RWPE2 (cell line): ENCODE measurements around the gene AVP.

ENCODE experiments used
- ATAC-seq: fragments of 200-7000 bp; cut with Tn5 transposase; 3 replicates; pipeline ENCODE4 v1.9.1; 2021; ENCODE audit warnings: low read depth
- DNase-seq: peaks from one replicate; pipeline ENCODE4 v3.0.0-alpha.2; 2020; ENCODE audit warnings: low spot score
- H3K27ac ChIP-seq: fragments of 450-650 bp; 2 replicates; pipeline ENCODE4 v1.5.1; 2017; ENCODE audit warnings: mild to moderate bottlenecking; ENCODE audit not compliant: poor library complexity, severe bottlenecking
- H3K27me3 ChIP-seq: fragments of 250-450 bp; sonication (Bioruptor Pico); 2 replicates; pipeline ENCODE4 v1.5.1; 2021; ENCODE audit warnings: mild to moderate bottlenecking, moderate library complexity; ENCODE audit not compliant: insufficient read depth, poor library complexity, severe bottlenecking
- H3K36me3 ChIP-seq: fragments of 250-450 bp; sonication (Bioruptor Pico); 2 replicates; pipeline ENCODE4 v1.5.1; 2020; ENCODE audit warnings: low read depth, mild to moderate bottlenecking, moderate library complexity
- H3K4me1 ChIP-seq: fragments of 250-450 bp; sonication (Bioruptor Pico); 2 replicates; pipeline ENCODE4 v1.5.1; 2021; ENCODE audit warnings: mild to moderate bottlenecking, moderate library complexity; ENCODE audit not compliant: insufficient read depth, poor library complexity, severe bottlenecking
- H3K4me3 ChIP-seq: fragments of 250-450 bp; sonication (Bioruptor Pico); 2 replicates; pipeline ENCODE4 v1.5.1; 2021; ENCODE audit warnings: mild to moderate bottlenecking, moderate library complexity; ENCODE audit not compliant: severe bottlenecking
- H3K9me3 ChIP-seq: fragments of 250-450 bp; sonication (Bioruptor Pico); 2 replicates; pipeline ENCODE4 v1.5.1; 2021; ENCODE audit warnings: mild to moderate bottlenecking, moderate library complexity; ENCODE audit not compliant: severe bottlenecking
- TF ChIP-seq, protein P1 (sequence below): fragments of 450-650 bp; IDR thresholded peaks from one replicate; pipeline ENCODE4 v1.5.1; 2017; ENCODE audit warnings: mild to moderate bottlenecking, moderate library complexity; ENCODE audit not compliant: poor library complexity, severe bottlenecking

Gene AVP

GRCh38 chr20:3103369-3104032 lies 19.0 kb upstream of the AVP start:
- DNase-seq (no peak), ATAC-seq (peak; percentile 83)
- Histone ChIP-seq H3K9me3 (no peaks in the 10 kb centered on the region), H3K4me1 (peaks cover 4% of the 10 kb centered on the region), H3K4me3 (no peak overlapping the region), H3K27ac (no peak overlapping the region), H3K36me3 (no peaks in the 10 kb centered on the region), H3K27me3 (no peaks in the 10 kb centered on the region)
- TF ChIP-seq, protein P1, sequence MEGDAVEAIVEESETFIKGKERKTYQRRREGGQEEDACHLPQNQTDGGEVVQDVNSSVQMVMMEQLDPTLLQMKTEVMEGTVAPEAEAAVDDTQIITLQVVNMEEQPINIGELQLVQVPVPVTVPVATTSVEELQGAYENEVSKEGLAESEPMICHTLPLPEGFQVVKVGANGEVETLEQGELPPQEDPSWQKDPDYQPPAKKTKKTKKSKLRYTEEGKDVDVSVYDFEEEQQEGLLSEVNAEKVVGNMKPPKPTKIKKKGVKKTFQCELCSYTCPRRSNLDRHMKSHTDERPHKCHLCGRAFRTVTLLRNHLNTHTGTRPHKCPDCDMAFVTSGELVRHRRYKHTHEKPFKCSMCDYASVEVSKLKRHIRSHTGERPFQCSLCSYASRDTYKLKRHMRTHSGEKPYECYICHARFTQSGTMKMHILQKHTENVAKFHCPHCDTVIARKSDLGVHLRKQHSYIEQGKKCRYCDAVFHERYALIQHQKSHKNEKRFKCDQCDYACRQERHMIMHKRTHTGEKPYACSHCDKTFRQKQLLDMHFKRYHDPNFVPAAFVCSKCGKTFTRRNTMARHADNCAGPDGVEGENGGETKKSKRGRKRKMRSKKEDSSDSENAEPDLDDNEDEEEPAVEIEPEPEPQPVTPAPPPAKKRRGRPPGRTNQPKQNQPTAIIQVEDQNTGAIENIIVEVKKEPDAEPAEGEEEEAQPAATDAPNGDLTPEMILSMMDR, result no peak

GRCh38 chr20:3102575-3103368 lies 18.2 kb upstream of the AVP start:
- Histone ChIP-seq H3K4me1 (peaks cover 4% of the 10 kb centered on the region), H3K4me3 (no peak overlapping the region), H3K9me3 (no peaks in the 10 kb centered on the region), H3K27ac (no peak overlapping the region), H3K36me3 (no peaks in the 10 kb centered on the region), H3K27me3 (no peaks in the 10 kb centered on the region)
- TF ChIP-seq, protein P1, result no peak
- DNase-seq (no peak), ATAC-seq (no peak)

DNA sequence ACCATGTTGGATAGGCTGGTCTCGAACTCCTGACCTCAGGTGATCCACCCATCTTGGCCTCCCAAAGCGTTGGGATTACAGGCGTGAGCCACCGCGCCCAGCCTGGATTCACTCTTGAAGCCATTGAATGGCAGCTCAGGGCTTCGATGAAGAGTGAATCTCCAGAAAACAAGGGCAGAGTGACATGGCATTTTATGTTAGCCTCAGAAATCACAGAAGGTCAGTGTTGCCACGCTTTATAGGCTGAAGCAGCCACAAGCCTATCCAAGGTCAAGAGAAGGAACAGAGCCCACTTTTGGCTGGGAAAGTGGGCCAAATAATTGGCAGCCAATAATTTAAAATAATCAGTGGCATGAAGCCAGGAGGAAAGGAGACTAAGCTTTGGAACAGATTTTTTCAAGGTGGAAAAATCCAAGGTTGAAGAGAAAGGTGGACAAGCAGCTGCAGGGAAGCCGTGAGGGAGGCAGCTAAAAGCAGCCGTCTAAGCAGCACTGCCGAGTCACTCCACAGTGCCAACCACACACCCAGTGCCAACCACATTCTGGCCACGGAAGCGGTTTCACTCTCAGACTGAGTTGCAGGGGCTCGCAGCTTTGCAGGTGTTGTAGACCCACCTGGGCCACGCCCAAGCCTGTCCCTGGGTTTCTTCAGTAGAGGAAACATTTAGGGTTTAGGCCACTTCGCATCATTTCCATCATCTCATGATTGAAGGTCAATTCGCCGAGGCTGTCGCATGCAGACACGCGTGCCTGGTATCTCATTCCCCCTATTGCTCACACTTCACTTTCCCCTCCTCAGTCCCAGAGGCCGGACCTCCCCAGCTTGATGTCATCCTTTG lies 17.4 kb upstream of the AVP start:
- no peak for DNase-seq
- H3K27me3 ChIP-seq, result no peaks in the 10 kb centered on the region
- H3K9me3 ChIP-seq, result no peaks in the 10 kb centered on the region
- H3K4me3 ChIP-seq, result no peak overlapping the region
- peaks cover 4% of the 10 kb centered on the region for H3K4me1 ChIP-seq
- H3K36me3 ChIP-seq, result no peaks in the 10 kb centered on the region
- TF ChIP-seq, protein P1, result no peak
- no peak for ATAC-seq
- no peak overlapping the region for H3K27ac ChIP-seq

- TF ChIP-seq, protein P1, result no peak
- no peak for DNase-seq
- ATAC-seq, result no peak
- Histone ChIP-seq H3K9me3 (no peaks in the 10 kb centered on the region), H3K27ac (no peak overlapping the region), H3K4me3 (no peak overlapping the region), H3K4me1 (peaks cover 4% of the 10 kb centered on the region), H3K36me3 (no peaks in the 10 kb centered on the region), H3K27me3 (no peaks in the 10 kb centered on the region)
Measured at GRCh38 chr20:3101251-3101650, 16.7 kb upstream of the AVP start.
